GM06990 (cell line): ENCODE data around the gene EYA2.

Experiments used
- DNase-seq: peaks from one replicate; pipeline ENCODE4 v3.0.0-alpha.2; 2011; ENCODE audit not compliant: insufficient read length; ENCODE audit errors: extremely low read depth
- H3K27me3 ChIP-seq: replicated peaks from 2 replicates; pipeline ENCODE4 v1.6.0; 2011; ENCODE audit warnings: low read length; ENCODE audit not compliant: control insufficient read depth, insufficient read depth
- H3K36me3 ChIP-seq: 2 replicates; pipeline ENCODE4 v1.5.1; 2011; ENCODE audit warnings: low read length; ENCODE audit not compliant: control insufficient read depth, insufficient read depth
- H3K4me3 ChIP-seq: replicated peaks from 2 replicates; pipeline ENCODE4 v1.5.1; 2011; ENCODE audit warnings: low read depth, mild to moderate bottlenecking, control low read depth, low read length
- CTCF ChIP-seq: IDR thresholded peaks from 2 replicates; pipeline ENCODE4 v1.5.1; 2011; ENCODE audit warnings: low read length, control low read depth, mild to moderate bottlenecking, inconsistent platforms; ENCODE audit not compliant: insufficient read depth, poor library complexity, severe bottlenecking

Gene EYA2

GRCh38 chr20:47211036-47211435, 316.4 kb downstream of the EYA2 start:
- Histone ChIP-seq H3K4me3 (no peak overlapping the region), H3K36me3 (peaks cover 35% of the 10 kb centered on the region), H3K27me3 (no peaks in the 10 kb centered on the region)
- no peak for DNase-seq
- no peak for TF ChIP-seq CTCF

- no peak overlapping the region for H3K4me3 ChIP-seq
- H3K36me3 ChIP-seq: peaks cover 41% of the 10 kb centered on the region
- no peak for DNase-seq
- TF ChIP-seq CTCF: no peak
- H3K27me3 ChIP-seq: no peaks in the 10 kb centered on the region
Measured at GRCh38 chr20:47212606-47213207, 318.1 kb downstream of the EYA2 start.

DNA sequence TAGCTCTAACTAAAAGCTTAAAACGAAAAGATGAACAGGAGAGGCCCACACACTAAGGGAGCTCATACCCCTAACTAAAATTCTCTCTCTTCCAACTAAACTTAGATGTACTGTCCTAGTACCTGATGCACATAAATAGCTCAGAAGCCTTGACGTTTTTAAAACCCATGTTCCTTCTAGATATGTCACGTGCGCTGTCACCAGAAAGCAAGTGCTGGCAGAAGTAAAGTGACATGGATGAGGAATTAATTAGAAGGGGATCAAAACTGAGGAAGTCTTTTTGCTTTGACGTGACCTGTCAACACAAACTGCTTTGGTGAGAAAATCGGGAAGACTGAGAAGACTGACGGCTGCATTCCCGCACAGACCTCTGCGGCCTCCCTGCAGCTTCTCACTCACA, 319.3 kb downstream of the EYA2 start:
- Histone ChIP-seq H3K27me3 (no peaks in the 10 kb centered on the region), H3K36me3 (peaks cover 41% of the 10 kb centered on the region), H3K4me3 (no peak overlapping the region)
- no peak for TF ChIP-seq CTCF
- DNase-seq: no peak

GRCh38 chr20:47215653-47216397, 321.2 kb downstream of the EYA2 start:
- no peak for DNase-seq
- no peak for TF ChIP-seq CTCF
- peaks cover 41% of the 10 kb centered on the region for H3K36me3 ChIP-seq
- H3K4me3 ChIP-seq: no peak overlapping the region
- no peaks in the 10 kb centered on the region for H3K27me3 ChIP-seq

- Histone ChIP-seq H3K4me3 (no peak overlapping the region), H3K27me3 (no peaks in the 10 kb centered on the region), H3K36me3 (peaks cover 36% of the 10 kb centered on the region)
- TF ChIP-seq CTCF: no peak
- DNase-seq: no peak
Measured at GRCh38 chr20:47216819-47217410, 322.3 kb downstream of the EYA2 start.
